ENCODE results near the gene EEPD1.

- TF ChIP-seq CTCF (IDR thresholded peaks at IDR 0.05), result no peak
- no peak for TF ChIP-seq TCF7L2 (IDR thresholded peaks at IDR 0.05; ENCODE audit: low read depth, low read length)
- TF ChIP-seq POLR2AphosphoS5 (IDR thresholded peaks at IDR 0.05; ENCODE audit: low read depth, low read length), result no peak
- TF ChIP-seq REST (IDR thresholded peaks at IDR 0.05; ENCODE audit: insufficient read depth in 1 of 2, low read depth in 2 of 2, low read length in 1 of 2), result no peak
These were observed 163.3 kb downstream of the EEPD1 start for GRCh38 chr7:36316319-36316718.

All from Panc1 (cell line).